GM04503 (cell line): ENCODE results near the gene RPS16.

Source experiments
- DNase-seq: peaks from one replicate; pipeline ENCODE4 v3.0.0-alpha.2; 2012; ENCODE audit warnings: low read depth

RPS16 gene

DNA sequence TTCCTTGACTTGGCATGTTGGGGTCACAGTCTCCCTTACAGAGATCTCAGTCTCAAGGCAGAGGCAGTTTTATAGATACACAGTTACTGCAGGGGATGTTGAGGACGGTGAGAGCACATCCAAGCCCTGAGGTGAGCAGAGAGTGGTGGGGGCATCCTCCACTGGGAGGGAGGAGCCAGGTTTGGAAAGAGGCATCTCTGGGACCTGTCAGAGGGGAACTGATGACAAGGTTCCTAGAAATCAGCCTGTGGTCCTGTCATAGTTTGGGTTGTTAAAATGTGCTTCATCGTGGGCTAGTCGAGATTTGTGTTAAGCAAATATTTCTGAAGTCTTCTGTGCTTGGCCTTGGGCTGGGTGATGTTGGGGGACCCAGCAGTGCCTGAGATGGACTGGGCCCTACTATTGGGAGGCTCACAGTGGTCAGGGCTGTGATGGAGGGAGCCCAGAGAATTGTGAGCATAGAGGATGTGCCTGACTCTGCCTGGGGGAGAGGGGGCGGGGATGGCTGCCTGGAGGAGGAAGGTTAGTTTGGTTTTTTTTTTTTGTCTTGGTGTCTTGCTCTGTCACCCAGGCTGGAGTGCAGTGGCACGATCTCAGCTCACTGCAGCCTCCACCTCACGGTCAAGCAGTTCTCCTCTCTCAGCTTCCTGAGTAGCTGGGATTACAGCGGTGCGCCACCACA, 13.5 kb upstream of the RPS16 start:
- DNase-seq: no peak

DNA sequence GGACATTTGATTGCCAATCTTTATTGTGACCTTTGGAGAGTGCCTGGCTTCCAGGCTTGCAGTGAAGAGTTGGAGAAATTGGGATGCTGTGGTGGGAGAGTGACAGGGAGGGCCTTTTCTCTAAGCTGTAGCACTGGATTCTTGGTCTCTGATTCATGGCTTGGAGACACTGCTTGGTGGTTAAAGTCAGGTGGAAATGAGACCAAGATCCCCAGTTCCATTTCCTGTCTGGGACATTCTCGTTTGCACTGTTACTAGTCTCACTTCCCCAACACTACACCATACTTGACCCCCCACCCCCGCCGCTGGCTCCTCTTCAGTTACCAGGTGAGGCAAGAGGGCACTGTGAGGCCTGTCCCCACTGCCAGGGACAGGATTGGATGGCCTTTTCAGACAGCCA, 12.5 kb upstream of the RPS16 start:
- no peak for DNase-seq

DNA sequence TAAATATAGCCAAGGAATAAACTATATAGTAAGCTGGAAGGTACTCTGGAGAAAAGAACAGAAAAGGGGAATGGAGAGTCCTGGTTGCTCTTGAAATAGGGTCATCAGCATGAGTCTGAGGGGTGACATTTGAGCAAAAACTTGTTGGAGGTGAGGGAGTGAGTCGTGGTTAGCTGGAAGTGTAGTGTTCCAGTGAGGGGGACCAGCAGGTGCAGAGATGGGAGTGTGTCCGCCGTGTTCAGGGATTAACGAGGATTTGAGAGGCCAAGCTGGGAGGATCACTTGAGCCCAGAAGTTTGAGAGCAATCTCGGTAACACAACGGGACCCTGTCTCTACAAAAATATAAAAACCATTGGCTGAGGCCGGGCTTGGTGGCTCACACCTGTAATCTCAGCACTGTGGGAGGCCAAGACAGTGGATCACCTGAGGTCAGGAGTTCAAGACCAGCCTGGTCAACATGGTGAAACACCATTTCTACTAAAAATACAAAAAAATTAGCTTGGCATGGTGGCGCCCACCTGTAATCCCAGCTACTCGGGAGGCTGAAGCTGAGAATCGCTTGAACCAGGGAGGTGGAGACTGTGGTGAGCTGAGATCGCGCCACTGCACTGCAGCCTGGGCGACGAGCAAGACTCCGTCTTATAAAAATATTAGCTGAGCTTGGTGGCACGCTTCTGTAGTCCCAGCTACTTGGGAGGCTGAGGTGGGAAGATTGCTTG, 10.8 kb upstream of the RPS16 start:
- DNase-seq: no peak

DNA sequence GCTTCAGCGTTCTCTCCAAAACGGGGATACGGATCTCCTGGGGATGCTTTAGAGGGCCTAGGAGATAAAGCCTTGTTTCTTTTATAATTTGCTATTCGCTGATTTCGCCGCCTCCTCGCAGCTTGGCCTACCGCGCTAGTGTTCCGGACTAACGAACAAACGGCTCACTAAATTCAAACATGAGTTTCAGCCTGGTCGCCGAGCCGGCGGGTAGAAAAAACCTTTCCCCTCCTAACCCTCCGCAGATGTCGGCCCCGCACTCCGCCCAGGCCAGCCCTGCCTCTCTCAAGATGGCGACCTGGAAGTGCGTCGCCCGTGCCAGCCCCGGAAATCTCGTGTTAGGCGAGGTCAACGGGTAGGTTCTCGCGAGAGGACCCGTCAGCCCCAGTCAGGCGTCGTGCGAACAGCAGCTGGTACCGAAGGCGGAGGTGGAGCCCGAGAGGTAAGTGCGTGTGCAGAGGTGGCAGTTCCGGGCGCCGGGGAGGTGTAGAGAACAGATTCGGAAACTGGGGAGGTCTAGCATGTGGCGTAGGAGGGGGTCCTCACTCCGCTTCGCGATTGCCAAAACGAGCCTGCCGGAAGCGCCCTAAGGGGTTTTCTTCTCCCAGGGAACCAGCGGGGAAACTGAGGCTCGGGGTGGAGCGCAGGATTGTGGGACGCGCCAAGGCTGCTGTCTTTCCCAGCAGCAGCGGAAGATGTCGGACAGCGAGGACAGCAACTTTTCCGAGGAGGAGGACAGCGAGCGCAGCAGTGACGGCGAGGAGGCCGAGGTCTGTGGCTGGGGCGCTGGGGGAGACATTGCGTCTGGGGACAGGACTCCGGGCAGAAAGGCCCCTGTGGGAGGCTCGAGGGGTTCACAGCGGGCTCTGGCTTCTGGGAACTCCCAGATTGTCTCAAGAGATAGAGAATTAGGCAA, 9.7 kb upstream of the RPS16 start, which contains the start of gene SUPT5H:
Gene SUPT5H (plus strand): TSS at position 387 of the 916 bp plus-strand sequence. CDS start 309 bp downstream, at position 696.
- peak; percentile 73 for DNase-seq

DNA sequence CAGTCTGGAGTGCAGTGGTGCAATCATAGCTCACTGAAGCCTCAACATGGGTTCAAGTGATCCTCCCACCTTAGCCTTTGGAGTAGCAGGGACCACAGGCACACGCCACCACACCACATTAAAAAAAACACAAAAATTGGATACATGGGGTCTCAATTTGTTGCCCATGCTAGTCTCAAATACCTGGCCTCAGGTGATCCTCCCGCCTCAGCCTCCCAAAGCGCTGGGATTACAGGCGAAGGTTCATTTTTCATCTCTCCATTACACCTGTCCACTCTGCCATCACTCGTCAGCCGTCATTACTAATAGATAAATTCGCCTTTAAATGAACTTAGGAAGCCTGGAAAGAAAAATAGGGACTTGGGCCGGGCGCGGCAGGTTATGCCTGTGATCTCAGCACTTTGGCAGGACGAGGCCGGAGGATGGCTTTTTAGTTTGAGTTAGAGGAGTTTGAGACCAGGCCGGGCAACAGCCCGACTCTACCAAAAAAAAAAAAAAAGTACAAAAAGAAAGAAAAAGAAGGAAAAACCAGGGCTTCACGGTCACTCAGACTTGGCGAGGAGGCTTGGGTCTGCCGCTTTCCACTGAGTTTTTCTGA, 8.9 kb upstream of the RPS16 start:
- DNase-seq: no peak

DNA sequence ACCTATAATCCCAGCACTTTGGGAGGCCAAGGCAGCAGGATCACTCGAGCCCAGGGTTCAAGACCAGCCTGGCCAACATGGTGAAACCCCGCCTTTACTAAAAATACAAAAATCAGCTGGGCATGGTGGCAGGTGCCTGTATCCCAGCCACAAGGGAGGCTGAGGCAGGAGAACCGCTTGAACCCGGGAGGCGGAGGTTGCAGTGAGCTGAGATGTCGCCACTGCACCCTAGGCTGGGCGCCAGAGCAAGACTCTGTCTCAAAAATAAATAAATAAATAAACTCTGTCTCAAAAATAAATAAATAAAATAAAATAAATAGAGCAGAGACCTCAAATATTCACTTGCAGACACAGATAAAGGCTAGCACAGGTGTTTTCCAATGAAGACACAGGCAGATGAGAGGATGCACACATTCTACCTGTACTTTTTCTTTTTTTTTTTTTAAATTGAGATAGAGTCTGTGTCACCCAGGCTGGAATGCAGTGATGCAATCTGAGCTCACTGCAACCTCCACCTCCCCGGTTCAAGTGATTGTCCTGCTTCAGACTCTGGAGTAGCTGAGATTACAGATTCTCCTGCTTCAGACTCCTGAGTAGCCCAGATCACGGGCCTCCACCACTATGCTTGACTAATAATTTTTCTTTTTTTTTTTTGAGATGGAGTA, 2.7 kb upstream of the RPS16 start:
- DNase-seq: no peak

DNA sequence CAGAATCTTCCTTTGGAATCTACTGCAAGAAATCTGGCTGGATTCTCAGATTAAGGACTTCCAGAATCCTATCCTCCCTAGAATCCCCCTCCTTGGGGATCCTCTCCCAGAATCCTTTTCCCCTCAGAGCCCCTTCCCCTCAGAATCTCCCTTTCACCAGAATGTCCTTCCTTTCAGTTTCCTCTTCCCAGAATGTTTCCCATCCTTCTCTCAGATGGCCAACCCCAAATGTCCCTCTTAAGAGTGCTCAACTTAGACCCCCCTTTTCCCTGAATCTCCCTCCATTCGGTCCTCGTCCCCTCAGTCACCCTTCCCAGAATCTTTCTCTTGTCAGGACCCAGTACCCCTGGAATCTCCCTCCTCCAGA, 584 bp upstream of the RPS16 start:
- no peak for DNase-seq

DNA sequence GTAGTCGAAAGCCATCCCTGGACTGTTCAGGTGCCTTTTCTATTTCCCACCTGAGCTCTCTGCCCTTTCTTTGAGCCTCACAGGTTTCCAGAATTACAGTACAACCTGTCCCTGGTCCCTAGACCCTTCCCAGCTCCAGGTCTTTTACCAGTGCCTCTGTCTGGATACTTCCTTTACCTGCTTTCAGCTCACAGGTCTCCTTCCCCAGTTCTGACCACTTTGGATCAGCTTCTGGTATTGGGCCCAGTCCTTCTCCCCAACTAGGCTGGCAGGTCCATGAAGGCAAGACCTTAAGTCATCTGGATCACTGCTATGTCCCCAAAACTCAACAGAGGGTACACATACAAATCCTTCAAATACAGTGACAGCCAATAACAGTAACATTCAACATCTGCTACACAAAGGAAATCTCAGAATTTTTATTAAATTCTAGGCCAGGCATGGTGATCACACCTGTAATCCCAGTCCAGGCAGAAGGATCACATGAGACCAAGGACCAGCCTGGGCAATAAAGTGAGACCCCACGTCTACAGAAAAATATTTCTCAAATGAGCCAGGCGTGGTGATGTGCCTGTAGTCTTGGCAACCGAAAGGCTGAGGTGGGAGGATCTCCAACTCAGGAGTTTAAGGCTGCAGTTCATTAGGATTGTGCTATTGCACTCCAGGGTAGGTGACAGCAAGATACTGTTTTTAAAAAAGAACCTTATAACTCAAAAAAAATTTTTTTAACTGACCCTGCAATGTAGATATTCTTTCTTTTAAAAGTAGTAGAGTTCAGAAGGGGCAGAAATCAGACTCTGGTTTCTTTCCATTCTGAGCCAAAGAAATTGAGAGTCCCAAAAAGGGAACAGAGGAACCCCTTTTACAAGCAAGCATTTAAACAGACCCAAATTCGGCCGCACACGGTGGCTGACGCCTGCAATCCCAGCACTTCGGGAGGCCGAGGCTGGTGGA, 1.3 kb downstream of the RPS16 start:
- DNase-seq: no peak

DNA sequence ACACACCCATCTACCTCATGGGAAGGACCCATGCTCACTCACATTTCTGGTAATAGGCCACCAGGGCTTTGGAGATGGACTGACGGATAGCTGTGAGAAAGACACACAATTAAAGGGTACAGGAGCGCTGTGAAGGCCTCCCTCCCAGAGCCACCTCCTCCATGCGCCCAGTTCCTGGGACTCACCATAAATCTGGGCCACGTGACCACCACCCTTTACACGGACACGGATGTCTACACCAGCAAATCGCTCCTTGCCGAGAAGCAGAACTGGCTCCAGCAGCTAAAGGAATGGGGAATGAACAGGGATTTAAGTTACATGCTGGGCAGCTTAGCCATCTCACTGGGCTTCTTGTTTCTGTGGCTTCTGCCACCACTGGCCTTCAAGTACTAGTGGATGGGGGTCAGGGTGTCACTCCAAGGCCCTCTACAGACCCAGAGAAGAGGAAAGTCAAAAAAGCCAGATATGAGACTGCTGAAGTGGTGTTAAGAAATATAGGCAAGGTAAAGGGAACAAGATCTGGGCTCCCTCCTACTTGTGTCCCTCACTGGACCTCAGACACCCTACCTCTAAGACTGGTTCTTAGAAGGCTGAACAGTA, 2.2 kb downstream of the RPS16 start:
- DNase-seq: no peak

DNA sequence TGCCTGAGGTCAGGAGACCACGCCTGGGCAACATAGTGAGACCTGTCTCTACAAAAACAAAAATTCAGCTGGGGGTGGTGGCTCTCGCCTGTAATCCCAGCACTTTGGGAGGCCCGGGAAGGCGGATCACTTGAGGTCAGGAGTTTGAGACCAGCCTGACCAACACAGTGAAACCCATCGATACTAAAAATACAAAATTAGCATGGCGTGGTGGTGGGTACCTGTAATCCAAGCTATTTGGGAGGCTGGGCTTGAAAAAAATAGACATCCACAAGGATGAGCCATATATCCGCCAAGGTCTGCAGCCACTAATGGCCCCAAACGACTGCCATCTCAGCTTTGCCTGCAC, 3.1 kb downstream of the RPS16 start:
- DNase-seq: no peak

DNA sequence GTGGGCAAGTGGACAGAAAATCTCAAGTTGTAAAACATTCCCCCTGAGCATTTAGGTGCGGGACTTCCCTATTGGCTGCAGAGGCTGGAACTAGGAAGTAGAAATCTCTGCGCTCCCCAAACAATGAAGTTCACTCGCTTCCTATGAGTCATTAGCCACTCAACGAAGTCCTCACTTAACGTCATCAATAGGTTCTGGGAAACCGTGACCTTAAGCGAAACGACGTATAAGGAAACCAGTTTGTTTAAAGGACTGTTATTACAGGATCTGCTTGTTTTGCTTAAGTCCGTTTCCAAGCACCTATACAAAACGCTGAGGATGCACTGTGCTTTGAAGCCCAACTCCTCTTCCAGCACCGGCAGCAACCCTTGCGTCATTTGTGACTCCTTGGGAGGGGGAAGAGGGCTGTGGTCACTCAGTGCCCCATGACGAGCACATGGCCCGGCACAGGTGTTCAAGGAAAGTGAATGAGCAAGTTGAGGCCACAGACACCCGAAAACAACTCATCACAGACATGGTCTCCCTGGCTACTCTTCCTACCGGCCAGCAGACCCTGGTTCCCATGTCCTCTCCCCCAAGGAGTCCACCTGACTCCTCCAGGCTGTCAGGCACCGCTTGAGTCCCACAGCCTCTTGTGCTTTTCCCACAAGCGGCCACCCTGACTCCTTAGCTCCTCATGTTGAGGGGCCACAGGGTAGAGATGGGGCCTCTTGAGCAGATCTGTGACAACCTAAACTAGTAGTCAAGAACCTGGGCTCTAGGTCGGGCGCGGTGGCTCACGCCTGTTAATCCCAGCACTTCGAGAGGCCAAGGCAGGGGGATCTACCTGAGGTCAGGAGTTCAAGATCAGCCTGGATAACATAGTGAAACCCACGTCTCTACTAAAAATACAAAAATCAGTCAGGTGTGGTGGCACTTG, 4.8 kb downstream of the RPS16 start:
- DNase-seq: no peak

DNA sequence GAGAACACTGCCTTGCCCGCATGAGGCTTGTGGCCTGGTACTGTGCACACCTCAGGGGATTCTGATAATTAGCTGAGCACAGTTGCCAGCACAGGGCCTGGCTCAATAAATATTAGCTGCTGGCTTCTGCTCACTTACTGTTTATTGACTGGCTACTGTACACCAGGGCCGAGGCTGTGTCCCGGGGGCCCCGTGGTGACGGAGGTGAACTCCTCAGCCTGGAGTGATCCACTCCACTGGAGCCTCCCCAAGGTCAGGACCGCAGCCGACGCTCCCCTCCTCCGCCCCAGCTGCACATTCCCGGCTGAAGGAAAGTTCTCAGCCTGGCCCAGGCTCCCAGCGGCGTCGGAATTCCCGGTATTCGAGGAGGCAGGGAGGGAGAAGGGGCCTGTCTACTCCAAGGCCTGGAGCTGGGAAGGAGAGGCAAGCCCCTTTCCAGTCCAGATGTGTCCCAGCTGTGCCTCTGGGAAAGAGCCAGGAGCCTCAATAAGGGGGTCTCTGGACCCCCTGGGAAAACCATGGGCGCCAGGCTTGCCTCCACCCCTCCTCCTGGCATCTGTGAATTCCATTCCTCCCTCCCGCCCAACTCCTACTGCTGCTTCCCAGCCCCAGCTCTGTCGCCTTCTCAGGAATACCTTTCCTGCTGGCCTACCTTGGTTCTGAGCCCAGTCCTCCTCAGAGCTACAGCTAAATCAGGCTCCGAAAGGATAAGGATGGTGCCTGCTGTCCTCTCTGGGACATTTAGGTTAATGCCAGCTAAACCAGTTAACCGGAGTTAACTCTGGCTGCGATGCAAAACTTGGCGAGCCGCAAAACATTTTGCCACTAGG, 7.3 kb downstream of the RPS16 start:
- DNase-seq: no peak

DNA sequence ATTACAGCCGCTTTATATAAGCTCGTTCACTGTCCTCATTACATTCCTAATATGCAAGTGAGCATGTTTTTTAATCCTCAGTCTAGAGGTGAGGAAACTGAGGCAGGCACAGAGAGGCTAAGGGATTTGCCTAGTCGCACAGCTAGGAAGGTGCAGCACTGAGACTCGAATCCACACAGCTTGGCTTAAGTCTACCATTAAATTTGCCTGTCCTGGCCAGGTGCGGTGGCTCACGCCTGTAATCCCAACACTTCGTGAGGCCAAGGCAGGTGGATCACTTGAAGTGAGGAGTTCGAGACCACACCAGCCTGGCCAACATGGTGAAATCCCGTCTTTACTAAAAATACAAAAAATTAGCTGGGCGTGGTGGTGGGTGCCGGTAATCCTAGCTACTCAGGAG, 8.0 kb downstream of the RPS16 start:
- DNase-seq: no peak

DNA sequence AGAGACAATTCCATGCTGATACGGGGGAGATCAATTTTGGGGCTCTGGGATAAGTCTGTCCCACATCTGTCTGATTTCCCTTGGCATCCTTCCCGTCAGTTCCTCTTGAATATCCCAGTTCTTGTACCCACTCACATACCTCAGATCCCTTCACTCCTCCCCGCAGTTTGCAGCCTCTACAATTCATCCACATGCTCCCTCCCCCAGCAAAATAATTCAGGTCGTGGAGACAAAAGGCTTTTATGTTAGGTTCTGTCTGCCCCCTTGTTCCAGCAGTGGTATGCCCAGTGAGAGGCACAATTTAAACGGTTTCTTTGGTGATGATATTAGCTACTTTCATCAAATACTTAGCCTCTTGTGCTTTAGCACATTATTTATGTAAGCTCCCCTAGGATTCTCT, 9.6 kb downstream of the RPS16 start:
- DNase-seq: no peak

DNA sequence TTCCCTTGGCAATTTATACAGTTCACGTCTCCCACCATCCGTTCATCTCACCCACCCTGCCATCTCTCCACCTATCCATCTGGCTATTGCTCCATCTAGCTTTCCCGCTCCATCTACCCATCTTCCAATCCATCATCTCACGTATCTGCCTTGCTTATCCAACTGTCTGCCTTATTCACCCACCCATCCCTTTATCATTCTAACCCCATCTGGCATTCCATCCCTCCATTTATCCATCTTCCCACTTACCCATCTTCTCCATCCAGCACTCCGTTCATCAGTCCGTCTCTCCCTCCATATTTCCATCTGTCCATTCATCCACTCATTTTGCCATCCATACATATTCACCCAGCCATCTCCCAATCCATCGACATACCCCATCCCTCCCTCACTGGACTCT, 10.0 kb downstream of the RPS16 start:
- DNase-seq: no peak

DNA sequence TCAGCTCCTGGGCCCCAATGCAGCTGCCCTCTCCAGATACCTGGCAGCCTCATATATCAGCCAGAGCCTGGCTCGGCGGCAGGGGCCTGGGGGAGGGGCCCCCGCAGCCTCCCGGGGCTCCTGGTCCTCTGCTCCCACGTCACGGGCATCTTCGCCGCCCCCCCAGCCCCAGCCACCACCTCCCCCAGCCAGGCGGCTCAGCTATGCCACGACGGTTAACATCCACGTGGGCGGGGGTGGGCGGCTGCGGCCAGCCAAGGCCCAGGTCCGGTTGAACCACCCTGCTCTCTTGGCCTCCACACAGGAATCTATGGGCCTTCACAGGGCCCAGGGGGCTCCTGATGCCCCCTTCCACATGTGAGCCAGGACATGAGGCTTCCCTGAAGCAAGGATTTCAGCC, 10.8 kb downstream of the RPS16 start:
- DNase-seq: no peak

DNA sequence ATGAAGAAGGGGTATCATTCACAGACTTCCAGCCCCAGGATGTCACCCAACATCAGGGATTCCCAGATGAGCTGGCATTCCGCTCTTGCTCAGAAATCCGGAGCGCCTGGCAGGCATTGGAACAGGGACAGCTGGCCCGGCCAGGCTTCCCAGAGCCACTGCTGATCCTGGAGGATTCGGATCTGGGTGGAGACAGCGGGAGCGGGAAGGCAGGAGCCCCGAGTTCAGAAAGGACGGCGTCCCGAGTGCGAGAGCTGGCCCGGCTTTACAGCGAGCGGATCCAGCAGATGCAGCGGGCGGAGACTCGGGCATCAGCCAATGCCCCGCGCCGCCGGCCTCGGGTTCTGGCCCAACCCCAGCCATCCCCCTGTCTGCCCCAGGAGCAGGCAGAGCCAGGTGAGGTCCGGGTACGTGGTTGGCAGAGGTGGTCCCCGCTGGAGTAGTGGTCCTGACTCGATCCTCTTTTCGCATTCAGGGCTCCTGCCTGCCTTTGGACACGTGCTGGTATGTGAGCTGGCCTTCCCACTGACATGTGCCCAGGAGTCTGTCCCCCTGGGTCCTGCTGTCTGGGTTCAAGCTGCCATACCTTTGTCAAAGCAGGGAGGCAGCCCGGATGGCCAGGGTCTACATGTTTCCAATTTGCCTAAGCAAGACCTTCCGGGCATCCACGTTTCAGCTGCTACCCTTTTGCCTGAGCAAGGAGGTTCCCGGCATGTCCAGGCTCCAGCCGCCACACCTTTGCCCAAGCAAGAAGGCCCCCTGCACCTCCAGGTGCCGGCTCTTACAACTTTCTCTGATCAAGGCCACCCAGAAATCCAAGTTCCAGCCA, 12.3 kb downstream of the RPS16 start:
- DNase-seq: no peak
